Fibroblast of the aortic adventitia (primary cell): ENCODE data around the gene CD48. TPM values are rescaled to one million over a fixed set of nuclear protein-coding genes. Genes with fewer than 3 reads are reported as not detected.

Experiments
- DNase-seq: peaks from one replicate; pipeline ENCODE4 v3.0.0-alpha.2; 2010; ENCODE audit warnings: low read depth
- H3K4me3 ChIP-seq: 2 replicates; pipeline ENCODE4 v1.5.1; 2011; ENCODE audit warnings: low read depth, mild to moderate bottlenecking, control low read depth, low read length, moderate library complexity
- CTCF ChIP-seq: IDR thresholded peaks from 2 replicates; pipeline ENCODE4 v1.5.1; 2011; ENCODE audit warnings: mild to moderate bottlenecking, low read length, control low read depth, inconsistent platforms; ENCODE audit not compliant: insufficient read depth
- total RNA-seq: library from RNA; depleted of rRNA; stranded (reverse); fragments of >200 nt; gene quantifications from 2 replicates; pipeline ENCODE4 v1.2.3, GENCODE V29; 2012; ENCODE audit warnings: low replicate concordance

Gene CD48
- total RNA-seq, 1 donor, result not detected

GRCh38 chr1:160665330-160666078 is 46.1 kb downstream of the CD48 start:
- H3K4me3 ChIP-seq, result no peak overlapping the region
- TF ChIP-seq CTCF, result no peak
- no peak for DNase-seq

GRCh38 chr1:160664573-160665051 is 47.0 kb downstream of the CD48 start:
- no peak for DNase-seq
- H3K4me3 ChIP-seq, result no peak overlapping the region
- TF ChIP-seq CTCF, result no peak

- DNase-seq, result no peak
- no peak for TF ChIP-seq CTCF
- no peak overlapping the region for H3K4me3 ChIP-seq
These were observed 48.7 kb downstream of the CD48 start for GRCh38 chr1:160662910-160663309.

- H3K4me3 ChIP-seq, result no peak overlapping the region
- no peak for TF ChIP-seq CTCF
- no peak for DNase-seq
These were observed 52.1 kb downstream of the CD48 start for GRCh38 chr1:160659566-160659965.

- DNase-seq, result no peak
- no peak for TF ChIP-seq CTCF
- H3K4me3 ChIP-seq, result no peak overlapping the region
These were observed 52.8 kb downstream of the CD48 start for GRCh38 chr1:160658814-160659193.

- no peak for DNase-seq
- H3K4me3 ChIP-seq, result no peak overlapping the region
- no peak for TF ChIP-seq CTCF
These were observed 53.3 kb downstream of the CD48 start for GRCh38 chr1:160658162-160658813.
